ENCODE results near the gene SPATA32. TPM values are rescaled to one million over a fixed set of nuclear protein-coding genes. Genes with fewer than 3 reads are reported as not detected.

Gene SPATA32
- total RNA-seq, 1 experiment from 2014 or later: 0.81 TPM

DNA sequence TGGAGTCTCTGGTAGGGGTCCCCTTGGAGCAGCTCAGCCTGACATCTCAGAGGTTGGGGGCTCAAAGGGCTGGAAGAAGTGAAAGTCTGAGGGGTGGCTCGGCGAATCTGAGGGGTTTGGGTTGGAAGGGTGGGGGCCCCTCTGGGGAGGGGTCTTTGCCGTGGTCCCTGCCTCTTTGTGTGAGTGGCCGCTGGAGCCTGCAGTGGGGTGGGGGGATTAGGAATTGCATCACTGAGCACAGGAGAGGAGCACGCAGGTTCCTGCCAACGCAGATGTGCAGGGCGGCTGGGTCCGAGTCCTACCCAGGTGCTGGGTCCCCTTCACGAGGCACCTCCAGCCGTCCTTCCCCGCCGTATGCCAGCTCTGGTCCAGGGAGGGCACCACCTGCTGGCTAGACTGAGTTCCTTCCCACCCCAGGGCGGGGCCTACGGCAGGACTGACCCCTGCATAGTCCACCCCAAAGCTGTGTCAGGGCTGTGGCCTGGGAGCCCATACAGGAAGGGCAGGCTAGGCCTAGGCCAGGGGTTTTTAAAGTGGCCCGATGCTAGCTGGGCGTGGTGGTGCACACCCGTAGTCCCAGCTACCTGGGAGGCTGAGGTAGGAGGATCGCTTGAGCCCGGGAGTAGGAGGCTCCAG, 30.3 kb downstream of the SPATA32 start:
- no peaks in the 10 kb centered on the region for H3K9me3 ChIP-seq (ENCODE audit: control insufficient read depth, low read depth, low read length)
- no peak overlapping the region for H3K27ac ChIP-seq (ENCODE audit: insufficient read length, low read depth, low read length)
- no peak overlapping the region for H4K91ac ChIP-seq (ENCODE audit: insufficient read length, low read depth, low read length)
- no peak overlapping the region for H2BK5ac ChIP-seq (ENCODE audit: insufficient read length, low read length)
- Mint-ChIP-seq H3K27me3 (ENCODE audit: low read depth) (peaks cover 16% of the 10 kb centered on the region), H3K9me3 (no peaks in the 10 kb centered on the region; a peak in 2 of 5 replicates), H3K4me1 (peaks cover 25 to 54% of the 10 kb centered on the region in 2 experiments), H3K27ac (no peak overlapping the region), H3K36me3 (ENCODE audit: insufficient read depth in 1 of 3, low read depth in 3 of 3) (no peaks in the 10 kb centered on the region), H3K4me3 (no peak overlapping the region; a peak in 1 of 5 replicates)
- no peaks in the 10 kb centered on the region for H3K79me1 ChIP-seq (ENCODE audit: insufficient read depth, low read depth, low read length, poor library complexity, severe bottlenecking)
- H2BK120ac ChIP-seq (ENCODE audit: low read depth, low read length, poor library complexity, severe bottlenecking): no peak overlapping the region
- no CpG with 5 or more reads among the region's 19 CpGs for WGBS (ENCODE audit: extremely low coverage, insufficient read length, low lambda C conversion rate)
- H4K5ac ChIP-seq (ENCODE audit: insufficient read length, low read depth, low read length): no peak overlapping the region
- H2AFZ ChIP-seq (ENCODE audit: low read length): no peak overlapping the region
- no peak overlapping the region for H3K4ac ChIP-seq (ENCODE audit: low read depth, low read length)
- no peak overlapping the region for H2AK5ac ChIP-seq (ENCODE audit: insufficient read length, low read length)
- no peaks in the 10 kb centered on the region for H4K20me1 ChIP-seq (ENCODE audit: control insufficient read depth, insufficient read depth, insufficient read length)
- H4K8ac ChIP-seq (replicated peaks; ENCODE audit: insufficient read length, low read depth, low read length): no peak overlapping the region
- H2BK12ac ChIP-seq (ENCODE audit: insufficient read length, low read depth, low read length): no peak overlapping the region
- TF ChIP-seq, protein P1, sequence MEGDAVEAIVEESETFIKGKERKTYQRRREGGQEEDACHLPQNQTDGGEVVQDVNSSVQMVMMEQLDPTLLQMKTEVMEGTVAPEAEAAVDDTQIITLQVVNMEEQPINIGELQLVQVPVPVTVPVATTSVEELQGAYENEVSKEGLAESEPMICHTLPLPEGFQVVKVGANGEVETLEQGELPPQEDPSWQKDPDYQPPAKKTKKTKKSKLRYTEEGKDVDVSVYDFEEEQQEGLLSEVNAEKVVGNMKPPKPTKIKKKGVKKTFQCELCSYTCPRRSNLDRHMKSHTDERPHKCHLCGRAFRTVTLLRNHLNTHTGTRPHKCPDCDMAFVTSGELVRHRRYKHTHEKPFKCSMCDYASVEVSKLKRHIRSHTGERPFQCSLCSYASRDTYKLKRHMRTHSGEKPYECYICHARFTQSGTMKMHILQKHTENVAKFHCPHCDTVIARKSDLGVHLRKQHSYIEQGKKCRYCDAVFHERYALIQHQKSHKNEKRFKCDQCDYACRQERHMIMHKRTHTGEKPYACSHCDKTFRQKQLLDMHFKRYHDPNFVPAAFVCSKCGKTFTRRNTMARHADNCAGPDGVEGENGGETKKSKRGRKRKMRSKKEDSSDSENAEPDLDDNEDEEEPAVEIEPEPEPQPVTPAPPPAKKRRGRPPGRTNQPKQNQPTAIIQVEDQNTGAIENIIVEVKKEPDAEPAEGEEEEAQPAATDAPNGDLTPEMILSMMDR (conservative IDR thresholded peaks at IDR 0.05): peak; percentile 67
- H3K4me1 ChIP-seq (ENCODE audit: insufficient read depth, low read length): peaks cover 4% of the 10 kb centered on the region; the same call in 1 of the 2 replicates
- no peak overlapping the region for H3K18ac ChIP-seq (ENCODE audit: insufficient read length, low read depth, low read length)
- no peak overlapping the region for H2BK20ac ChIP-seq (ENCODE audit: low read depth, low read length, poor library complexity, severe bottlenecking)
- no peak overlapping the region for H3K23ac ChIP-seq (ENCODE audit: insufficient read length, low read depth, low read length)
- H3K56ac ChIP-seq (ENCODE audit: insufficient read length, low read depth, low read length): no peak overlapping the region
- no peak overlapping the region for H3T11ph ChIP-seq (ENCODE audit: low read length)
- no peaks in the 10 kb centered on the region for H3K23me2 ChIP-seq (ENCODE audit: insufficient read length, low read depth, low read length, poor library complexity, severe bottlenecking)
- DNase-seq: peak; percentile 87
- H3K79me2 ChIP-seq (ENCODE audit: insufficient read depth, low read length): no peaks in the 10 kb centered on the region
- H2BK15ac ChIP-seq (ENCODE audit: low read depth, low read length): no peak overlapping the region
- no peak overlapping the region for H3K4me2 ChIP-seq (ENCODE audit: insufficient read depth, insufficient read length, low read length)
- no peak overlapping the region for H3K9ac ChIP-seq (ENCODE audit: extremely low read depth, insufficient read length, low read length)
- no peak overlapping the region for H3K14ac ChIP-seq (ENCODE audit: insufficient read depth, low read length)
- no peaks in the 10 kb centered on the region for H3K27me3 ChIP-seq (ENCODE audit: insufficient read depth, low read length)
